ENCODE data around the gene TH.

Gene TH

DNA sequence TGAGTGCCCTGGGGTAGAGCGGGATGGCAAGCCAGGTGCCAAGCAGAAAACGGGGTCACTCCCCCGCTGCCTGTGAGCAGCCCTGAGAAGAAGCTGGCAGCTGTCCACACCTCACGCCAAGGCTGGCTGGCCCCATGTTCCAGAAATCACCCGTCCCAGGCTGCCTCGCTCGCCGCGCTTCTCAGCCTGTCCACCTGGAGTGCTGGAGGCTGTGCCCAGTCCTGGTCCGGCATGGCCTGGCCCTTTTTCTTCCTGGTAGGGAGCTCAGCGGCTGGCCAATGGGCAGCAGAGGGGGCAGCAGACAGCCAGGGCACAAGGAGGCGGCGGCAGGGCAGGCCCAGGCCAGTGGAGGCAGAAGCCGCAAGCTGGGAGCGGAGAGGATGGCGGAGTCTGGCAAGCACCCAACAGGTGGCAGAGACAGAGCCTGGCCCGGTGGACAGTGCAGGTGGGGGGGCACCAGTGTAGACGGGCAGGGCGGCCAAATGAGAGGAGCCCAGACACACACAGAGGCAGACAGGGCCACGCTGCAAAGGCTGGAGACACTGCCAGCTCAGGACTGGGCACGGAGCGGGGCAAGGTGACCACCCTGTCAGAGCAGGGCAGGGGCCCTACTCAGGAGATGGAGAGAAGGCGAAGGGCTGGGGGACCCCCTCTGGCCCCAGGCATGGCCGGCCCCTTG, 37.2 kb upstream of the TH start:
- DNase-seq, result no peak

GRCh38 chr11:2207773-2208621, 36.4 kb upstream of the TH start:
- DNase-seq, result no peak

DNA sequence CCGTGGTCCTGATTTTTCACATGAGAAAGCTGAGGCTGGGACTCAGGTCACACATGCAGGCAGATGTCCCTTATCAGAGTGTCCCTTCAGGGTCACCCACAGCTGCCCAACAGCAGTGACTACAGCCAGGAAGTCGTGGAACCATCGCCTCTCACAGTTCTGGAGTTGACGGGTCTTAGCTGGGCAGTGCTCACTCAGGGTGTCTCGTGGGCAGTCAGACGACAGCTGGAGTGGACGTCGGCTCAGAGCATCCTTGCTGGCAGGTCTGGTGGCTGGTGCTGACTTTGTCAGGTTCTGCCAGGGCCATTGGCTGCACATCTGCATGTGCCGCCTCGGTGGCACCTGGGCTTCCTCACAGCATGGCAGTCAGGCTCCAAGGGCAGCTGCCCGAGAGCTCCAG, 35.6 kb upstream of the TH start:
- no peak for DNase-seq

GRCh38 chr11:2205981-2206690, 34.5 kb upstream of the TH start:
- DNase-seq, result no peak

DNA sequence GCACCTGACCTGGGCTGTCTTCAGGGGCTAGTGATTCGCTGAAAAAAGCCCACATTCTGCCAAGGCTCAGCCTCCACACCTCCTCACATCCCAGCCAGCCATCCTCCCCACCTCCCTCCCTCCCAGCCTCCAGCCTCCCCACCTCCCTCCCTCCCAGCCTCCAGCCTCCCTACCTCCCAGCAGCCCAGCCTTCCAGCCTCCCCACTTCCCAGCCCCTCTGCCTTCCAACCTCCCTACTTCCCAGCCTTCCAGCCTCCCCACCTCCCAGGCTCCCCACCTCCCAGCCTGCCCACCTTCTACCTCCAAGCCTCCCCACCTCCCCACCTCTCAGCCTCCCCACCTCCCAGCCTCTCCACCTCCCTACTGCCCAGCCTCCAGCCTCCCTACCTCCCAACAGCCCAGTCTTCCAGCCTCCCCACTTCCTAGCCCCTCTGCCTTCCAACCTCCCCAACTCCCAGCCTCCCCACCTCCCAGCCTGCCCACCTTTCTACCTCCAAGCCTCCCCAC, 33.7 kb upstream of the TH start:
- DNase-seq, result no peak

DNA sequence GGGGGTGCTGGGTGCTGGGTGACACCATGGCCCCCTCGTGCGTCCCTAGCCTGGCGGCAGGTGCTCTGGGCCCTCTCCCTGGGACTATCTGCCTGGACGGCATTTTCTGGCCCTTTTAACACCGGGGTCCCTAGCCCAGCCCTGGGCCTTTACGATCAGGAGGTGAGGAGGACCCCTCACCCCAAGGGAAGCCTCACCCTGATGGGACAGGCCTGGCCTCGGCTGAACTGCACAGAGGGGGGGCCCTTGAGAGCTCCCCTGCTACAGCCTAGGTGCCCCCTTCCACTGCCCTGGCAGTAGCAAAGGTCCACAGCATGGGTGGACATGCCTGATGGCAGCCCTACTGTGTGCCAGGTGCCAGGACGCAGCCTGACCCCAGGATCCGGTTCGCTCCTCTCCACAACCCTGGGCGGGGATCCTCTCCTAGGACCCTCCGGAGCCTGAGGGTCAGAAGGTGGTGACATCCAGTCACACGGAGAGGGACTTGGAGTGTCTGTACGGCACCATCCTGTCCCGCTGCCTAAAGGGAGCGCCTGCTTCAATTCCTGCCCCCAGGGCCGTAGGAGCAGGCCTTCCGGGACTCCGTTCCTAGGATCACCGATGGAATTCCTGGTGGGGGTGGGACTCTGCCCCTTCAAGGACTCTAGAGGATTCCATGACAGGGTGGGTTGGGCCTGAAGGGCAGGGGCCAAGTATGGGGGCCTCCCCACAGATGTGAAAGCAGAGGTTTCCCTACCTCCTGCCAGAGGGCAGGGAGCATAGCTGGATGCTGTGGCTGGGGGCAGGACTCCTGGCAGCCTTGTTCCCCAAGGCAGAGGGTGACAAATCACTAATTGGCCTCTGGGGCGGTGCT, 33.0 kb upstream of the TH start:
- no peak for DNase-seq

- DNase-seq, result no peak
Observed at GRCh38 chr11:2203440-2204259, 32.0 kb upstream of the TH start.

GRCh38 chr11:2202900-2203439, 31.4 kb upstream of the TH start:
- no peak for DNase-seq

DNA sequence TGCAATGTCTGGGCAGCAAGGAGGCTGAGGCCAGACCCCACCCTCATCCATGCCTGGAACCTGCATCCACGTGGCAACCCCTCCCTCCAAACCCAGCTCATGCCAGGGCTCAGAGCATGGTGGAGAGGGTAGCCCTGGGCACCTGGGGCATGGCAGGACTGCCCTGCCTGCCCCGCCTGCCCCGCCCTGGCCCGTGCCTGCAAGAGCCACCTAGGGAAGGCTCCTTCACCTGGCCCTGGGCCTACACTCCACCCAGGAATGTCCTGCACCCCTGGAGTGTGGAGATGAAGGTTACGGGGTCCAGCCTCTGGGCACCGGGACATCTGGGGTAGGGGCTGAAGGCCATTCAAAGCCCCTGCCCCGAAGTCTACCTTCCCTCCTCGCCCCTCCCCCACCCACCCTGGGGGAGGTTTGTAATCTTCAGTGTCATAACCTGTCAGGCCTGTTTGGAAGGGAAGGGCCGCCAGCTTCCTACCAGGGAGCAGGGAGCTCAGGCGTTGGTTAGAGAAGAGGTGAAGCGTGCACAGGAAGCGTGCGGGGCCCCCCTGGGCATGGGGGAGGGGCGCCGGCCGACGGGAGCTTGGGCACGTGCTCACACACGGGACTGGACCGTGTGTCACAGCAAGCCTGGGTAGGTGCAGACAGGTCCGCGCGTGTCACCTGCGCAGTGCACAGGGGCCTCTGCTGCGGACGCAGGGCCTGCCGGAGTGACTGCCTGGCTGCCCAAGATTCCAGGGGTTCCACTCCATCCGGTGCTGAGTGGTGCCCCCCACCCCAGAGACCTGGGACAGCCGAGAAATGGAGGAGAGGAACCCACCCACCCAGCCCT, 30.7 kb upstream of the TH start:
- DNase-seq, result no peak

DNA sequence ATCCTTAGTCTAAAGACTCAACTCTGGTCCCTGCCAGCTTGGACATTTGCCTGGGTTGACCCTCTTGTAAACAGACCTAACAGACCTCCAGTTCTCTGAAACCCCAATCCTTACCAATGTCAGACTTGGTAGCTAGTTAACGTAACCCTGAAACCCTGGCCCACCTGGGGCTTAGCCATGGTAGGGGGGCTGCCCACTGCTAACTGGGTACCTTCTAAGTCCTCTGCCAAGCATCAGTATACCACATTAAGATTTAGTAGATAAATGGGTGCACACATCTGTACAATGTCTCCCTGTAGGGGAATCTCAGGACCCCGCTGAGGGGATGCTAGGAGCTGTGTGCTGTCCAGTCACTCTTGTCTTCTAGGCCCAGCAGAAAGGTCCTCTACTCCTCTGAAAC, 29.9 kb upstream of the TH start:
- DNase-seq, result no peak

DNA sequence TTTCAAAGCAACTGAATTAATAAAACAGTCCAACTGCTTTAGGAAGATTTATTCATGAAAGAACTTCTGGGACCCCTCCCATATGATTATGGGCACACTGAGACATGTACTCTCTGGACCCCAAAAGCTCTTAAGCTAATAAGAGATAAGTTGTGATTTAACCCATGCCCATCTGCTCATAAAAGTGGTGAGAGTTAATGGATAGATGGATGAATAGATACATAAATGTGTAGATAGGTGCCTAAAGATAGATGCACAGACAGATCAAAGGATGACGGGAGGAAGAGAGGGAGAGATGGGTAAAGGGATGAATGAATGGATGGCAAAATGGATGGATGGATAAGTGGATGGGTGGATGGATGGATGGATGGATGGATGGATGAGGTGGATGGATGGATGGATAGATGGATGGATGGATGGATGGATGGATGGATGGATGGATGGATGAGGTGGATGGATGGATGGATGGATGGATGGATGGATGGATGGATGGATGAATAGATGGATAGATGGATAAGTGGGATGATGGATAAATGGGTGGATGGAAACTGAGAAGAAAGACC, 29.4 kb upstream of the TH start:
- DNase-seq, result no peak

DNA sequence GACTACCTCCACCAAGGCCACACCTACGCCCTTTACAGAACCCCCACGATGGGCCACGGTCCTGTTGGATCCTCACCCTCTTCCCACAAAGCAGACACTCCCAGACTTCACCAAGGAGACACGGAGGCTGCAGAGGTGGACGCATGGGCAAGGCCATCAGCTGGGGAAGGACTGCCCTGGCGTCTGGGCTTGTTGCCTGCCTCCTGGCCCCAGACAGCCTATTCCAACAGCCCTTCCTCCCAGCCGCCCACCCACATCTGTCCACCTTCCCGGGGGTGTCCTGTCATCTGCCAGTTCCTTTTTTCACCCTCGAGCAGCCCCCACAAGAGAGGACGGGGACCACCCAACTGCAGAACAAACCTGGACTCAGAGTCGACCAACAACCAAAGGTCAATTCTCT, 28.9 kb upstream of the TH start:
- no peak for DNase-seq

GRCh38 chr11:2199466-2200341, 28.1 kb upstream of the TH start:
- no peak for DNase-seq

GRCh38 chr11:2198621-2199365, 27.2 kb upstream of the TH start:
- no peak for DNase-seq

DNA sequence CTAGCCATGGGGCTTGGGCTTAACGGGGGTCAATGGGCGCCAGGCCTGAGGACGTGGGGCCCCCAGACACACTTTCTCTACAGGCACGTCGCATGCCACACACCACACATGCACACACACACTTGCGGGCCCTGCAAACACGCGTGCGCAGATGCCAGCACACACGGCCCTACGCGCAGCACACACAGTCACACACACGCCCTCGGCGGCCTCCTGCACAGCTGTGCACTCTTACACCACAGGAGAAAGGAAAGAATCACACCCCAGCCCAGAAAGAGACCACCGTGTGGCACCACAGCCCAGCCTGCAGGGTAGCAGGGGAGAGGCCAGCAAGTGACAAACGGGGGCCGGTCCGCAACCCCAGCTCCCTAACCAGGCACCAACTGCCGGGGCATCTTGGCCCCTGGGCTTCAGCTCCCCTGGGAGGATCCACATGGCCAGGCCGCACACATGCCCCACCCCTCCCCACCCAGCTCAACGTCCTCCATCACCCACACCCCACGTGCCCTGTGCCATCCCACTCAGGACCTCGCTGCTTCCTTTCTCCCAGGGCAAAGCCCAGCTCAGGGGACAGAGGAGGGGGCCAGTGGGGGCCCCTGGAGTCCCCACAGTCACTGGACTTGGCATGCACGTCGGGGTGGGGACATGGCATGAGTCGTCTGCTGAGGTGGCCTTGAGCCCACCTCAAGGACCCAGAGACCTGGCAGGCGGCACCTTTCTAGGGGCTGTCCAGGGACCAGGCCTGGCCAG, 26.3 kb upstream of the TH start:
- DNase-seq, result no peak

- DNase-seq, result peak; percentile 71
Observed at GRCh38 chr11:2196970-2197770, 25.6 kb upstream of the TH start.

Data from right kidney (tissue), 1 donor.